Gastroesophageal sphincter (tissue), 4 donors: ENCODE measurements around the gene CALHM3. TPM values are rescaled to one million over a fixed set of nuclear protein-coding genes. Genes with fewer than 3 reads are reported as not detected.

ENCODE experiments used
- ATAC-seq: fragments of 150-250 bp; one replicate; pipeline ENCODE4 v1.9.1; 2016; ENCODE audit warnings: mild to moderate bottlenecking, moderate library complexity
- H3K27ac ChIP-seq, 4 donors: fragments of 200-600 bp; sonication (generic) in 3 of 4; 1 replicate in 3 of 4; 2 replicates in 1 of 4; pipeline ENCODE4 v1.5.1; 2016 to 2019
- H3K27me3 ChIP-seq: fragments of 200-600 bp; sonication (generic); one replicate; pipeline ENCODE4 v1.5.1; 2019
- H3K36me3 ChIP-seq, 2 donors: fragments of 200-600 bp; sonication (generic); one replicate each; pipeline ENCODE4 v1.5.1; 2019; ENCODE audit warnings: control low read depth in 1 of 2
- H3K4me1 ChIP-seq, 3 donors: fragments of 200-600 bp; sonication (generic); 1 replicate in 2 of 3; 2 replicates in 1 of 3; pipeline ENCODE4 v1.5.1; 2016 to 2019; ENCODE audit warnings: control low read depth in 2 of 3
- H3K4me3 ChIP-seq, 2 donors: fragments of 200-600 bp; sonication (generic); one replicate each; pipeline ENCODE4 v1.5.1; 2019; ENCODE audit warnings: mild to moderate bottlenecking in 1 of 2, moderate library complexity in 1 of 2
- H3K9me3 ChIP-seq, 3 donors: fragments of 200-600 bp; sonication (generic); one replicate each; pipeline ENCODE4 v1.5.1; 2017 to 2019; ENCODE audit warnings: control low read depth in 2 of 3
- CTCF ChIP-seq, 4 experiments: fragments of 200-600 bp in 2 of 4; fragments of 450-650 bp in 2 of 4; sonication (generic) in 1 of 4; IDR thresholded peaks; one replicate each; pipeline ENCODE4 v1.5.1; 2017 to 2019; ENCODE audit warnings: antibody characterized with exemption in 4 of 4, mild to moderate bottlenecking in 2 of 4, moderate library complexity in 2 of 4
- EP300 ChIP-seq: sonication (generic); formaldehyde crosslinking; IDR thresholded peaks from one replicate; pipeline ENCODE4 v1.6.1; 2017; ENCODE audit warnings: antibody characterized with exemption, mild to moderate bottlenecking
- POLR2A ChIP-seq, 2 donors: fragments of 450-650 bp; IDR thresholded peaks; one replicate each; pipeline ENCODE4 v1.6.1; 2017; ENCODE audit warnings: antibody characterized with exemption in 2 of 2, mild to moderate bottlenecking in 2 of 2, moderate library complexity in 1 of 2
- POLR2AphosphoS5 ChIP-seq: sonication (generic); formaldehyde crosslinking; IDR thresholded peaks from one replicate; pipeline ENCODE4 v1.6.1; 2017; ENCODE audit warnings: antibody characterized with exemption
- WGBS, 2 donors: methylation state at CpG; one replicate each; pipeline ENCODE4 v1.1.5; 2018; ENCODE audit warnings: low coverage in 1 of 2; 5-methylcytosine and 5-hydroxymethylcytosine counted together
- total RNA-seq, 4 donors: library from RNA; depleted of rRNA; stranded (reverse); fragments of >200 nt; gene quantifications; one replicate each; pipeline ENCODE4 v1.1.0, GENCODE V29; 2016

The CALHM3 gene
- total RNA-seq, 4 donors from 2014 or later: not detected

DNA sequence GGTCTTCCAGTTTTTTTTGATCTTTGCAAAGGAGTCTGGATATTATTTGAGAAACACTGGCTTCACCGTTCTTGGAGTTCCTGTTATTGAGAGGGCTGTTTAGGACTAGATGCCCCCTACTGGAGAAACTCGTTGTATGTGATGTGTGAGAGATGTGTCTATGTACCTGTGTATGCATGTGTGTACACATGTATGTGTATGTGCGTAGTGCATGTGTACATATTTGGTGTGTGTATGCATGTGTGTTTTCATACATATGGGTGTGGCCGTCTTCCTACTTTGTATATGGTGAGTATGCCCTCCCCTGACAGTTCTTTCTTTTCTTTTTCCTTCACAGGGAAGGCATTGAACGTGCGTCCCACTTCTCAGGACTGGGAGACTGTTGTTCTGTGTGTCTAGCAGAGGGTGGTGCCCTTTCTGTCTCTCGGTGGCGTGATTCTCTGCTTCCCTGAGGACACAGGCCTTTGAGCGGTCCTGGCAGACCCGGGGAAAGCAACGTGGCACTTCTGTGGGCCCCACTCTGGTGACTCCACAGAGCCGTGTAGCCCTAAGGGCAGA lies 3.0 kb upstream of the CALHM3 start:
- TF ChIP-seq POLR2AphosphoS5 (no peak), EP300 (no peak), CTCF (IDR thresholded peaks at IDR 0.05) (peak in 3 of 4 experiments; percentile 63 to 68 (median 66)), POLR2A (IDR thresholded peaks at IDR 0.05) (no peak)

GRCh38 chr10:103480521-103480920 lies 1.5 kb upstream of the CALHM3 start:
- TF ChIP-seq EP300: no peak
- no peak for TF ChIP-seq CTCF (IDR thresholded peaks at IDR 0.05)
- no peak for TF ChIP-seq POLR2A (IDR thresholded peaks at IDR 0.05)
- no peak for TF ChIP-seq POLR2AphosphoS5
- Histone ChIP-seq H3K9me3 (no peaks in the 10 kb centered on the region), H3K27me3 (peaks cover 22% of the 10 kb centered on the region), H3K36me3 (no peaks in the 10 kb centered on the region), H3K4me3 (no peak overlapping the region), H3K27ac (no peak overlapping the region), H3K4me1 (peaks cover 0 to 17% (median 0%) of the 10 kb centered on the region in 3 donors)
- ATAC-seq: no peak
- WGBS, 2 donors: 80 to 90% methylated on average over 1 to 2 of the region's 5 CpGs

More for the DNA sequence above, 3.0 kb upstream of the CALHM3 start:
- Histone ChIP-seq H3K27ac (no peak overlapping the region), H3K27me3 (peaks cover 11% of the 10 kb centered on the region), H3K9me3 (no peaks in the 10 kb centered on the region), H3K36me3 (no peaks in the 10 kb centered on the region), H3K4me1 (peaks cover 0 to 23% (median 0%) of the 10 kb centered on the region in 3 donors), H3K4me3 (no peak overlapping the region)
- ATAC-seq: peak; percentile 48
- 33 to 42% methylated on average over 2 to 6 of the region's 12 CpGs for WGBS, 2 donors

GRCh38 chr10:103478671-103479070 lies 369 bp downstream of the CALHM3 start:
- no peak for TF ChIP-seq EP300
- TF ChIP-seq POLR2A (IDR thresholded peaks at IDR 0.05): no peak
- Histone ChIP-seq H3K9me3 (no peaks in the 10 kb centered on the region), H3K27ac (no peak overlapping the region), H3K4me1 (peaks cover 0 to 15% (median 0%) of the 10 kb centered on the region in 3 donors), H3K36me3 (no peaks in the 10 kb centered on the region), H3K27me3 (peaks cover 22% of the 10 kb centered on the region), H3K4me3 (no peak overlapping the region)
- no peak for ATAC-seq
- WGBS, 2 donors: 93% methylated on average over 3 of the region's 22 CpGs; no CpG with 5 or more reads in 1 of the 2 donors

GRCh38 chr10:103476046-103476768 lies 2.8 kb downstream of the CALHM3 start:
- ATAC-seq: no peak
- Histone ChIP-seq H3K9me3 (no peaks in the 10 kb centered on the region), H3K36me3 (no peaks in the 10 kb centered on the region), H3K27me3 (peaks cover 26% of the 10 kb centered on the region), H3K4me3 (no peak overlapping the region), H3K27ac (no peak overlapping the region), H3K4me1 (peaks cover 0 to 18% (median 4%) of the 10 kb centered on the region in 3 donors)
- TF ChIP-seq POLR2AphosphoS5: no peak
- TF ChIP-seq EP300: no peak
- TF ChIP-seq CTCF (IDR thresholded peaks at IDR 0.05): no peak
- TF ChIP-seq POLR2A (IDR thresholded peaks at IDR 0.05): no peak
- WGBS, 2 donors: no CpG with 5 or more reads among the region's 11 CpGs

GRCh38 chr10:103475437-103475836 lies 3.6 kb downstream of the CALHM3 start:
- Histone ChIP-seq H3K27ac (no peak overlapping the region), H3K36me3 (no peaks in the 10 kb centered on the region), H3K27me3 (peaks cover 26% of the 10 kb centered on the region), H3K4me3 (no peak overlapping the region), H3K4me1 (peaks cover 0 to 16% (median 5%) of the 10 kb centered on the region in 3 donors), H3K9me3 (no peaks in the 10 kb centered on the region)
- no peak for ATAC-seq
- 82 to 100% methylated on average over 1 to 2 of the region's 4 CpGs for WGBS, 2 donors
- TF ChIP-seq CTCF (IDR thresholded peaks at IDR 0.05): no peak
- no peak for TF ChIP-seq POLR2A (IDR thresholded peaks at IDR 0.05)
- no peak for TF ChIP-seq EP300
